HFFc6 (cell line): Measurements from ENCODE around the gene SEL1L. TPM values are rescaled to one million over a fixed set of nuclear protein-coding genes. Genes with fewer than 3 reads are reported as not detected.

Experiments used
- DNase-seq: peaks from one replicate; pipeline ENCODE4 v3.0.0-alpha.2; 2018
- H3K27ac Mint-ChIP-seq: 2 replicates; pipeline ENCODE4 v1.8.0; 2020; ENCODE audit warnings: mild to moderate bottlenecking, mixed read lengths
- H3K27me3 Mint-ChIP-seq: 2 replicates; pipeline ENCODE4 v1.8.0; 2021; ENCODE audit warnings: mild to moderate bottlenecking, moderate library complexity, mixed read lengths; ENCODE audit not compliant: insufficient read depth
- H3K36me3 Mint-ChIP-seq: 2 replicates; pipeline ENCODE4 v1.8.0; 2021; ENCODE audit warnings: low read depth, mixed read lengths
- H3K4me1 Mint-ChIP-seq: 2 replicates; pipeline ENCODE4 v1.8.0; 2020; ENCODE audit warnings: low read depth, mixed read lengths
- H3K4me3 Mint-ChIP-seq: 2 replicates; pipeline ENCODE4 v1.8.0; 2020; ENCODE audit warnings: mild to moderate bottlenecking, moderate library complexity, mixed read lengths
- H3K9me3 Mint-ChIP-seq: 2 replicates; pipeline ENCODE4 v1.8.0; 2020; ENCODE audit warnings: mild to moderate bottlenecking, mixed read lengths
- CTCF ChIP-seq: fragments of 200-600 bp; sonication (generic); IDR thresholded peaks from 2 replicates; pipeline ENCODE4 v1.5.0; 2021; ENCODE audit warnings: antibody characterized with exemption, mild to moderate bottlenecking
- total RNA-seq, 6 experiments: library from RNA; stranded (reverse); fragmentation: NEBNext Ultra II Directional; extraction: Animal tissue kit (Norgen Biotek cat#: 25700); gene quantifications; 2 replicates in 1 of 6; 3 replicates in 5 of 6; pipeline ENCODE4 v1.2.3, GENCODE V29; 2021

SEL1L gene
- total RNA-seq, 6 experiments from 2014 or later, result 84.1 to 101 (median 98.4) TPM

DNA sequence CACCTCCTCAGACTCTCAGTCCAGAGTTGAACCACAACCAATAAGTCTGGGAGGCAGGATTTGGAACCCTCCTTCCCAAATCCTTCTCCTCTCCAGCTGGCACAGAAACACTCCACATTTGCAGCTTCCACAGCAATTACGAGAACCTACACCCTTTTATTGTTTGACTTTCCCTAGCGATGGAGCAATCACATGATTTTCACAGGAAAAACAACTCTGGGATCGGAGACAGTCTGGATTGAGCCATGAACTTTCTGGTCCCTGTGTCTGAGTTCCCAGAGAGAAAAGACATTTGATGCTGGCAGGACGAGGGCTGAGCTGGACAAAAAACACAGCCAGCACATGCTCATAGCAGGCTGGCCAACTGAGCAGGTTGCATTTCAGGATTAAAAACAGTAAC is 84.5 kb downstream of the SEL1L start:
- Mint-ChIP-seq H3K27ac (no peak overlapping the region), H3K4me3 (no peak overlapping the region), H3K27me3 (peaks cover 20% of the 10 kb centered on the region), H3K9me3 (no peaks in the 10 kb centered on the region), H3K36me3 (no peaks in the 10 kb centered on the region), H3K4me1 (no peaks in the 10 kb centered on the region)
- no peak for TF ChIP-seq CTCF
- no peak for DNase-seq

DNA sequence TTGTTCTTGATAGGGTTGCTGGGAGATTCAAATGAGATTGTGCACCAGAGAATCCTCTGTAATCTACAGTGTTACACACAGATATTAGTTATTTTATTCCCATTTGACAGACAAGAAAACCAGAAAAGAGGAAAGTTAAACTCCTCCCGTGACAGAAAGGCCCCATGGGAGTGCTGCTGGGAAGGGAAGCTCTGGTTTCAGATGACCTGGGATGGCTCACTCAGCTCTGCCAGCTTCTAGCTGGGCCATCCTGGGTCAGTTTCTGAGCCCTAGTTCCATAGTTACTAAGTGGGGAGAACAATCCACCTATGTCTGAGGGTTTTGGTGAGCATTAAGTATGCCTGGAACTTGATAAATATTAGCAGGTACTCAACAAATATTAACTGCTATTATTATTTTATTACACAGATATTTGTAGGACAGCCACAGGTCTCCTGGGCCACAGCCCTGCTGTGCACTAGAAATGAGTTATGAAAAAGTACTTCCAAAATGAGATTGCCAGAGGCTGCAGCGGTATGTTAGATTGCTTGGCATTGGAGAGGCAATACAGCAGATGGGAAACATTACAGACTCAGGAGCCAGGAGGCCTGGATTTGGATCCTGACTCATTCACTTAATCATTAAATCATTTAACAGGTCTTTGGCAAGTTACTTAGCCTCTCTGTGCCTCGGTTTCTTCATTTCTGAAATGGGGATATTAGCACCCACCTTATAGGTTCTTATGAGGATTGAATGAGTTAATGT is 86.5 kb downstream of the SEL1L start:
- Mint-ChIP-seq H3K9me3 (no peaks in the 10 kb centered on the region), H3K27me3 (peaks cover 18% of the 10 kb centered on the region), H3K4me3 (no peak overlapping the region), H3K36me3 (no peaks in the 10 kb centered on the region), H3K27ac (no peak overlapping the region), H3K4me1 (no peaks in the 10 kb centered on the region)
- DNase-seq, result no peak
- no peak for TF ChIP-seq CTCF

DNA sequence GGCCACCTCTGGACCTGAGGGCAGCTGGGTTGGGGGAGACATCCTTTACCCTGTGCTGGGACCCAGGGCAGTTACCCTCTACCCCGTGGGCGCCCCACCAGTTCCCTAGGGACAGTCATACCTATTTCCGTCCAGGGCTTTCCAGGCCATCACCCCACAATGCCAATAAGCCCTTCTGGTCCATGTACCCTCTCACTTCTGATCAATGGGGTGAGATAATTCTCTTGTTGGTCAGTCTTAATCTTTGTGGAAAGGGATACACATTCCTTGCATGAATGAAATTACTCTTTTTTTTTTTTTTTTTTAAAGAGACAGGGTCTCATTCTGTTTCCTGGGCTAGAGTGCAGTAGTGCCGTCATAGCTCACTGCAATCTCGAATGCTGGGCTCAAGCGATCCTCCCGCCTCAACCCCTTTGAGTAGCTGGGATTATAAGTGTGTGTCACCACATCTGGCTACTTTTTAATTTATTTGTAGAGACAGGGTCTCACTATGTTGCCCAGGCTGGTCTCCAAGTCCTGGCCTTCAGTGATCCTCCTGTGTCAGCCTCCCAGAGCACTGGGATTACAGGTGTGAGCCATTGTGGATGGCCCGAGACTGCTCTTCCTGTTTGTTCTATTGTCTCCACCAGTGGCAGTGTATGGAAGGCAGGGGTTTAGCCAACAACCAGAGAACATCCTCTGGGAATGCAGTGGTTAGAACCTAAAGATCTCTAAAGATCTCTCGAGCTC is 87.2 kb downstream of the SEL1L start:
- no peak for DNase-seq
- H3K36me3 Mint-ChIP-seq, result no peaks in the 10 kb centered on the region
- H3K4me1 Mint-ChIP-seq, result no peaks in the 10 kb centered on the region
- no peak for TF ChIP-seq CTCF
- H3K27me3 Mint-ChIP-seq, result peaks cover 18% of the 10 kb centered on the region
- no peak overlapping the region for H3K27ac Mint-ChIP-seq
- no peaks in the 10 kb centered on the region for H3K9me3 Mint-ChIP-seq
- H3K4me3 Mint-ChIP-seq, result no peak overlapping the region

DNA sequence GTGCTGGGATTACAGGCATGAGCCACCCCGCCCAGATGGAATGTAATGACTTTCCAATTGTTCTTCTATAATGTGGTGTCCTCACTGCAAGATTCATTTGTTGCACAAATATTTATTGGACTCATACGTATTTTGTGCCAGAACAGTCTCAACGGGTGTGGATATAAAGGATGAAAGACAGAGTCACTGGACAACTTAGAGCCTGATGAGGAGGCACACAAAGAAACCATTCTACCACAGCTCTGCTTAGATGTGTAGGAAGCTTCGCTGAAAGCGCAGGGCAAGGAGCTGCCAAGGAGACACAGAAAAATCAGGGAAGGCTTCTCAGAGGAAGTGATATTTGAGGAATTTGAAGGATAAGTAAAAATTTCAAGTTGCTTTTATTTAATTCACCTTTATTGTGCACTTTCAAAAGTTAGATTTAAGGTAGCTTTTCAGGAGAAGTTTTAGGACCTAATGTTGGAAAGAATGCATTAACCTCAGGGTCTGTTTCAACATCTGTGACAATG is 92.0 kb downstream of the SEL1L start:
- no peaks in the 10 kb centered on the region for H3K9me3 Mint-ChIP-seq
- H3K27me3 Mint-ChIP-seq, result peaks cover 9% of the 10 kb centered on the region
- H3K27ac Mint-ChIP-seq, result no peak overlapping the region
- no peak for DNase-seq
- no peaks in the 10 kb centered on the region for H3K36me3 Mint-ChIP-seq
- TF ChIP-seq CTCF, result no peak
- no peaks in the 10 kb centered on the region for H3K4me1 Mint-ChIP-seq
- no peak overlapping the region for H3K4me3 Mint-ChIP-seq

GRCh38 chr14:81440041-81440440 is 93.6 kb downstream of the SEL1L start:
- Mint-ChIP-seq H3K36me3 (no peaks in the 10 kb centered on the region), H3K4me3 (no peak overlapping the region), H3K4me1 (no peaks in the 10 kb centered on the region), H3K27me3 (peaks cover 14% of the 10 kb centered on the region), H3K27ac (no peak overlapping the region), H3K9me3 (no peaks in the 10 kb centered on the region; the same call in 1 of the 2 replicates)
- no peak for TF ChIP-seq CTCF
- DNase-seq, result no peak
